Body of pancreas (tissue), 4 donors: Measurements from ENCODE around the gene FIBCD1. TPM values are rescaled to one million over a fixed set of nuclear protein-coding genes. Genes with fewer than 3 reads are reported as not detected.
"Not testable (repeated sequence)": the region's sequence is repeated elsewhere in the genome, so short reads cannot be mapped to it uniquely, and the experiment has no call there.

Experiments used
- ATAC-seq: fragments of 150-250 bp; one replicate; pipeline ENCODE4 v1.9.1; 2016
- DNase-seq, 4 donors: peaks; one replicate each; pipeline ENCODE4 v3.0.0-alpha.2; 2019
- H3K27ac ChIP-seq, 4 donors: fragments of 200-600 bp; sonication (generic); 1 replicate in 3 of 4; 2 replicates in 1 of 4; pipeline versions ENCODE4 v1.5.1 to v1.6.1; 2016 to 2019; ENCODE audit warnings: mild to moderate bottlenecking in 1 of 4, mixed read lengths in 1 of 4, moderate library complexity in 1 of 4
- H3K27me3 ChIP-seq, 2 donors: fragments of 200-600 bp; sonication (generic); one replicate each; pipeline ENCODE4 v1.6.0; 2016; ENCODE audit warnings: mild to moderate bottlenecking in 1 of 2
- H3K36me3 ChIP-seq, 2 donors: fragments of 200-600 bp; sonication (generic); replicated peaks in 1 of 2; 2 replicates each; pipeline ENCODE4 v1.5.1; 2016; ENCODE audit warnings: low read depth in 2 of 2; ENCODE audit not compliant: insufficient read depth in 1 of 2
- H3K4me1 ChIP-seq: fragments of 200-600 bp; sonication (generic); one replicate; pipeline ENCODE4 v1.6.0; 2016
- H3K4me3 ChIP-seq, 2 donors: fragments of 200-600 bp; sonication (generic); 1 replicate in 1 of 2; 2 replicates in 1 of 2; pipeline ENCODE4 v1.5.1; 2016 to 2019
- H3K9me3 ChIP-seq, 3 donors: fragments of 200-600 bp; sonication (generic); 1 replicate in 2 of 3; 2 replicates in 1 of 3; pipeline ENCODE4 v1.5.1; 2016
- CTCF ChIP-seq, 7 experiments: fragments of 450-650 bp in 4 of 7; fragments of 200-600 bp in 3 of 7; sonication (generic) in 3 of 7; IDR thresholded peaks; one replicate each; pipeline ENCODE4 v1.5.1; 2016 to 2019; ENCODE audit warnings: antibody characterized with exemption in 7 of 7
- POLR2A ChIP-seq, 3 donors: fragments of 450-650 bp; IDR thresholded peaks; one replicate each; pipeline ENCODE4 v1.6.1; 2016; ENCODE audit warnings: antibody characterized with exemption in 3 of 3, mild to moderate bottlenecking in 2 of 3
- WGBS, 2 donors: methylation state at CpG; one replicate each; pipeline ENCODE4 v1.1.5; 2017; 5-methylcytosine and 5-hydroxymethylcytosine counted together
- intact Hi-C: fragments of 100-400 bp; cut with DNase I; formaldehyde crosslinking; loops from one replicate; pipeline ENCODE4 v1.15.1; 2023
- total RNA-seq, 2 donors: library from RNA; depleted of rRNA; stranded (reverse); fragments of >200 nt; gene quantifications; one replicate each; pipeline ENCODE4 v1.1.0, GENCODE V29; 2016

The FIBCD1 gene
- total RNA-seq, 2 donors from 2014 or later = 0.78 TPM; not detected in 1

GRCh38 chr9:130911254-130912049 lies 27.6 kb downstream of the FIBCD1 start:
- DNase-seq = no peak

DNA sequence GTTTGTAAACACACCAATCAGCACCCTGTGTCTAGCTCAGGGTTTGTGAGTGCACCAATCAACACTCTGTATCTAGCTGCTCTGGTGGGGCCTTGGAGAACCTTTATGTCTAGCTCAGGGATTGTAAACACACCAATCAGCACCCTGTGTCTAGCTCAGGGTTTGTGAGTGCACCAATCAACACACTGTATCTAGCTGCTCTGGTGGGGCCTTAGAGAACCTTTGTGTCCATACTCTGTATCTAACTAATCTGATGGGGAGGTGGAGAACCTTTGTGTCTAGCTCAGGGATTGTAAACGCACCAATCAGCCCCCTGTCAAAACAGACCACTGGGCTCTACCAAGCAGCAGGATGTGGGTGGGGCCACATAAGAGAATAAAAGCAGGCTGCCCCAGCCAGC lies 28.4 kb downstream of the FIBCD1 start:
- ATAC-seq, H3K27me3 ChIP-seq, H3K27ac ChIP-seq, DNase-seq, H3K4me1 ChIP-seq, H3K4me3 ChIP-seq, intact Hi-C loops, H3K9me3 ChIP-seq, H3K36me3 ChIP-seq: not testable (repeated sequence)
- 0 to 67% methylated on average over 1 of the region's 1 CpG for WGBS, 2 donors

More at GRCh38 chr9:130911254-130912049, 27.6 kb downstream of the FIBCD1 start:
- H3K4me1 ChIP-seq = no peaks in the 10 kb centered on the region
- no peak for ATAC-seq
- no peaks in the 10 kb centered on the region for H3K27me3 ChIP-seq
- H3K27ac ChIP-seq = no peak overlapping the region
- H3K4me3 ChIP-seq = no peak overlapping the region
- no peaks in the 10 kb centered on the region for H3K36me3 ChIP-seq
- H3K9me3 ChIP-seq = no peaks in the 10 kb centered on the region
- TF ChIP-seq POLR2A (IDR thresholded peaks at IDR 0.05) (no peak), CTCF (IDR thresholded peaks at IDR 0.05) (no peak)
- 67 to 76% methylated on average over 16 to 25 of the region's 26 CpGs for WGBS, 2 donors
- intact Hi-C loops = no loop called here

GRCh38 chr9:130910041-130910440 lies 29.0 kb downstream of the FIBCD1 start:
- H3K4me3 ChIP-seq, ATAC-seq, H3K9me3 ChIP-seq, DNase-seq, H3K27ac ChIP-seq, H3K27me3 ChIP-seq, H3K36me3 ChIP-seq, intact Hi-C loops, H3K4me1 ChIP-seq: not testable (repeated sequence)
- WGBS, 2 donors = 80 to 92% methylated on average over 5 to 8 of the region's 27 CpGs

GRCh38 chr9:130908878-130909355 lies 30.1 kb downstream of the FIBCD1 start:
- 57 to 75% methylated on average over 12 to 19 of the region's 19 CpGs for WGBS, 2 donors
- DNase-seq = no peak

DNA sequence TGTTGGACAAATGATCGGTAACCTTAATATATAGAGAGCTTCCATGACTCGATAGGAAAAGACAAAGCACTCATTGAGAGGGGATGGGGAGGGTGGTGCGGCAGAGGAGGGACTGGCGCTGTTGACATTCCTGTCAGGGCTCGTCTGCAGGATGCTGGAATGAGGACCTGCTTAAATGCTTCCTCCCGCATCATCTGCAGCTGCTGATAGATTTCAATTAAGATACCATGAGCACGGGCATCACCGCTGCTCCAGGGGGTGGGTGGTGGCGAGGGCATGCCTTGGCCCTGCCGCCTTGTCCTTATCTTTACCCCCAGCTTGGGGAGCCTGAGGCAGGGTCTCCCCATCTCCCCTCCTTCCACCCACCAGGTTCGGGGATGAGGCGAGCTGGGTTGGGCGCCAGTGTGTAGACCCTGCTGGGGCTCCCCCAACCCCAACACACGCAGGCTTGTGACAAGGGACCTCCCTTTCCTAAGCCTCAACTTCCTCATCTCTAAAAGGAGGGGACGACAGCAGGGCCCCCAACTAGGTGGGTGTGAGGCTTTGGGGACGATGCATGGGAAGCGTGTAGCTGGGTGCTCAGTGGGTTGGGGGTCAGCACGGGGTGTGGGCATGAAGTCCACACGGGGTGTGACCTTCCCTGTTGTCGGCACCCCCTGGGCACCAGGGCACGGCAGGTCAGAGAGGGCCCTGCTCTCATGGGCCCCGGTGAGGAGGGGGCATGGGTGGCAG lies 30.7 kb downstream of the FIBCD1 start:
- DNase-seq = no peak
- Histone ChIP-seq H3K36me3 (no peaks in the 10 kb centered on the region), H3K4me1 (no peaks in the 10 kb centered on the region), H3K27ac (no peak overlapping the region), H3K9me3 (no peaks in the 10 kb centered on the region), H3K27me3 (no peaks in the 10 kb centered on the region), H3K4me3 (no peak overlapping the region)
- no peak for ATAC-seq
- intact Hi-C loops = no loop called here
- no peak for TF ChIP-seq CTCF (IDR thresholded peaks at IDR 0.05)
- no peak for TF ChIP-seq POLR2A (IDR thresholded peaks at IDR 0.05)
- 55 to 66% methylated on average over 20 to 21 of the region's 22 CpGs for WGBS, 2 donors

More at GRCh38 chr9:130908878-130909355, 30.1 kb downstream of the FIBCD1 start:
- ATAC-seq = no peak
- intact Hi-C loops = no loop called here
- no peak overlapping the region for H3K27ac ChIP-seq
- no peak for TF ChIP-seq CTCF (IDR thresholded peaks at IDR 0.05)
- H3K4me3 ChIP-seq = no peak overlapping the region
- H3K9me3 ChIP-seq = no peaks in the 10 kb centered on the region
- no peaks in the 10 kb centered on the region for H3K27me3 ChIP-seq
- no peaks in the 10 kb centered on the region for H3K4me1 ChIP-seq
- no peaks in the 10 kb centered on the region for H3K36me3 ChIP-seq
